ENCODE data around the gene NPAS3.

- no peak for TF ChIP-seq SMC3 (IDR thresholded peaks at IDR 0.05)
- TF ChIP-seq CTCF (IDR thresholded peaks at IDR 0.05) = no peak
- no peak for TF ChIP-seq HOXA7 (CRISPR knock-in tag; IDR thresholded peaks at IDR 0.05)
- no peak for TF ChIP-seq GATA3 (IDR thresholded peaks at IDR 0.05; ENCODE audit: borderline replicate concordance)
- TF ChIP-seq ZSCAN20 (CRISPR knock-in tag; IDR thresholded peaks at IDR 0.05) = no peak
- no peak for TF ChIP-seq HDAC2 (IDR thresholded peaks at IDR 0.05)
- no peak for TF ChIP-seq NR3C1 (IDR thresholded peaks at IDR 0.05)
- no peak for TF ChIP-seq REST (IDR thresholded peaks at IDR 0.05)
- TF ChIP-seq ESRRA (IDR thresholded peaks at IDR 0.05; ENCODE audit: borderline replicate concordance, low read length) = no peak
- TF ChIP-seq SREBF2 (IDR thresholded peaks at IDR 0.05) = no peak
- TF ChIP-seq BHLHE40 (IDR thresholded peaks at IDR 0.05; ENCODE audit: low read depth, low read length) = no peak
- no peak for TF ChIP-seq POLR2A (IDR thresholded peaks at IDR 0.05; ENCODE audit: low read length)
- no peak for TF ChIP-seq EHF (CRISPR knock-in tag; IDR thresholded peaks at IDR 0.05)
These were observed 729.4 kb downstream of the NPAS3 start for GRCh38 chr14:33668066-33668465.

Measured in A549 (cell line).